T-helper 17 cell (primary cell): ENCODE measurements around the gene DNAJB13. TPM values are rescaled to one million over a fixed set of nuclear protein-coding genes. Genes with fewer than 3 reads are reported as not detected.

Source experiments
- ATAC-seq: fragments of 150-1000 bp; cut with Tn5 transposase; 2 replicates; pipeline ENCODE4 v1.10.0; 2021; ENCODE audit warnings: mild to moderate bottlenecking, moderate library complexity
- DNase-seq, 3 donors: peaks; one replicate each; pipeline versions ENCODE4 v3.0.0 to v3.0.0-alpha.2; 2020 to 2021
- H3K9me3 ChIP-seq: one replicate; pipeline ENCODE4 v1.7.0; 2013; ENCODE audit warnings: low read length, mild to moderate bottlenecking; ENCODE audit not compliant: control insufficient read depth, poor library complexity, severe bottlenecking
- H3K27ac Mint-ChIP-seq: one replicate; pipeline ENCODE4 v1.8.0; 2022; ENCODE audit warnings: mild to moderate bottlenecking, moderate library complexity, mixed read lengths
- H3K27me3 Mint-ChIP-seq: one replicate; pipeline ENCODE4 v1.8.0; 2022; ENCODE audit warnings: mixed read lengths
- H3K36me3 Mint-ChIP-seq: one replicate; pipeline ENCODE4 v1.8.0; 2022; ENCODE audit warnings: low read depth, mixed read lengths
- H3K4me1 Mint-ChIP-seq: one replicate; pipeline ENCODE4 v1.8.0; 2022; ENCODE audit warnings: mild to moderate bottlenecking, mixed read lengths
- H3K4me3 Mint-ChIP-seq: one replicate; pipeline ENCODE4 v1.8.0; 2022; ENCODE audit warnings: mild to moderate bottlenecking, moderate library complexity, mixed read lengths
- total RNA-seq, 4 donors: library from RNA in 2 of 4; stranded (reverse) in 2 of 4; gene quantifications; one replicate each; pipeline ENCODE4 v1.2.3 and lab custom pipeline; 2022 to 2026

DNAJB13 gene
- total RNA-seq, 2 donors from 2014 or later, result 0.40 TPM; not detected in 1

GRCh38 chr11:73958521-73959141 is 7.8 kb downstream of the DNAJB13 start:
- Mint-ChIP-seq H3K4me3 (no peak overlapping the region), H3K27ac (peak overlapping the region; percentile 29), H3K4me1 (peaks cover 9% of the 10 kb centered on the region), H3K36me3 (peaks cover 2% of the 10 kb centered on the region), H3K27me3 (peaks cover 29% of the 10 kb centered on the region)
- ATAC-seq (no peak), DNase-seq (no peak)
- no peaks in the 10 kb centered on the region for H3K9me3 ChIP-seq

GRCh38 chr11:73961321-73961720 is 10.5 kb downstream of the DNAJB13 start:
- no peak overlapping the region for H3K27ac Mint-ChIP-seq
- H3K9me3 ChIP-seq, result no peaks in the 10 kb centered on the region
- ATAC-seq, result no peak
- no peaks in the 10 kb centered on the region for H3K36me3 Mint-ChIP-seq
- H3K27me3 Mint-ChIP-seq, result peaks cover 23% of the 10 kb centered on the region
- no peak for DNase-seq
- H3K4me1 Mint-ChIP-seq, result peaks cover 17% of the 10 kb centered on the region
- H3K4me3 Mint-ChIP-seq, result no peak overlapping the region

- H3K36me3 Mint-ChIP-seq, result no peaks in the 10 kb centered on the region
- H3K4me1 Mint-ChIP-seq, result peaks cover 15% of the 10 kb centered on the region
- H3K4me3 Mint-ChIP-seq, result no peak overlapping the region
- no peak for ATAC-seq
- DNase-seq, result no peak
- peaks cover 14% of the 10 kb centered on the region for H3K27me3 Mint-ChIP-seq
- H3K9me3 ChIP-seq, result no peaks in the 10 kb centered on the region
- no peak overlapping the region for H3K27ac Mint-ChIP-seq
Observed at GRCh38 chr11:73962101-73962705, 11.4 kb downstream of the DNAJB13 start.

- peak overlapping the region; percentile 56 for H3K27ac Mint-ChIP-seq
- H3K9me3 ChIP-seq, result no peaks in the 10 kb centered on the region
Observed at GRCh38 chr11:73963861-73964260, 13.0 kb downstream of the DNAJB13 start.

GRCh38 chr11:73965076-73965763 is 14.4 kb downstream of the DNAJB13 start:
- no peaks in the 10 kb centered on the region for H3K27me3 Mint-ChIP-seq
- peak overlapping the region; percentile 50 for H3K4me3 Mint-ChIP-seq
- DNase-seq (no peak), ATAC-seq (no peak)
- H3K9me3 ChIP-seq, result no peaks in the 10 kb centered on the region
- H3K36me3 Mint-ChIP-seq, result no peaks in the 10 kb centered on the region
- peak overlapping the region; percentile 56 for H3K27ac Mint-ChIP-seq
- peaks cover 32% of the 10 kb centered on the region for H3K4me1 Mint-ChIP-seq

More at GRCh38 chr11:73963861-73964260, 13.0 kb downstream of the DNAJB13 start:
- no peak for ATAC-seq
- H3K36me3 Mint-ChIP-seq, result no peaks in the 10 kb centered on the region
- peaks cover 19% of the 10 kb centered on the region for H3K4me1 Mint-ChIP-seq
- no peaks in the 10 kb centered on the region for H3K27me3 Mint-ChIP-seq
- peak overlapping the region; percentile 81 for H3K4me3 Mint-ChIP-seq
- DNase-seq, result no peak

- peak overlapping the region; percentile 56 for H3K27ac Mint-ChIP-seq
- H3K4me3 Mint-ChIP-seq, result peak overlapping the region; percentile 12
- peaks cover 35% of the 10 kb centered on the region for H3K4me1 Mint-ChIP-seq
- no peaks in the 10 kb centered on the region for H3K9me3 ChIP-seq
- ATAC-seq (no peak), DNase-seq (no peak)
- no peaks in the 10 kb centered on the region for H3K36me3 Mint-ChIP-seq
- H3K27me3 Mint-ChIP-seq, result no peaks in the 10 kb centered on the region
Observed at GRCh38 chr11:73965764-73966121, 14.9 kb downstream of the DNAJB13 start.

GRCh38 chr11:73968356-73968966 is 17.6 kb downstream of the DNAJB13 start:
- peak overlapping the region; percentile 100 for H3K27ac Mint-ChIP-seq
- ATAC-seq (no peak), DNase-seq (no peak)
- no peaks in the 10 kb centered on the region for H3K27me3 Mint-ChIP-seq
- H3K4me3 Mint-ChIP-seq, result peak overlapping the region; percentile 84
- H3K9me3 ChIP-seq, result no peaks in the 10 kb centered on the region
- no peaks in the 10 kb centered on the region for H3K36me3 Mint-ChIP-seq
- peaks cover 52% of the 10 kb centered on the region for H3K4me1 Mint-ChIP-seq

GRCh38 chr11:73969091-73969490 is 18.3 kb downstream of the DNAJB13 start:
- peak overlapping the region; percentile 100 for H3K27ac Mint-ChIP-seq
- no peaks in the 10 kb centered on the region for H3K27me3 Mint-ChIP-seq
- peaks cover 54% of the 10 kb centered on the region for H3K4me1 Mint-ChIP-seq

GRCh38 chr11:73969991-73970800 is 19.4 kb downstream of the DNAJB13 start:
- H3K9me3 ChIP-seq, result no peaks in the 10 kb centered on the region
- Mint-ChIP-seq H3K4me3 (peak overlapping the region; percentile 84), H3K27ac (peak overlapping the region; percentile 100), H3K4me1 (peaks cover 59% of the 10 kb centered on the region), H3K36me3 (peaks cover 5% of the 10 kb centered on the region), H3K27me3 (no peaks in the 10 kb centered on the region)
- no peak for DNase-seq
- ATAC-seq, result peak; percentile 22

More at GRCh38 chr11:73969091-73969490, 18.3 kb downstream of the DNAJB13 start:
- Mint-ChIP-seq H3K36me3 (no peaks in the 10 kb centered on the region), H3K4me3 (peak overlapping the region; percentile 84)
- H3K9me3 ChIP-seq, result no peaks in the 10 kb centered on the region
- DNase-seq (no peak), ATAC-seq (no peak)

GRCh38 chr11:73971175-73971719 is 20.4 kb downstream of the DNAJB13 start:
- no peak for DNase-seq
- H3K27me3 Mint-ChIP-seq, result no peaks in the 10 kb centered on the region
- H3K4me1 Mint-ChIP-seq, result peaks cover 69% of the 10 kb centered on the region
- H3K27ac Mint-ChIP-seq, result peak overlapping the region; percentile 100
- H3K4me3 Mint-ChIP-seq, result peak overlapping the region; percentile 84
- H3K36me3 Mint-ChIP-seq, result peaks cover 10% of the 10 kb centered on the region
- ATAC-seq, result peak; percentile 1
- H3K9me3 ChIP-seq, result no peaks in the 10 kb centered on the region

- ATAC-seq (no peak), DNase-seq (no peak)
- Mint-ChIP-seq H3K4me1 (peaks cover 76% of the 10 kb centered on the region), H3K36me3 (peaks cover 13% of the 10 kb centered on the region), H3K27ac (peak overlapping the region; percentile 100), H3K27me3 (no peaks in the 10 kb centered on the region), H3K4me3 (no peak overlapping the region)
- H3K9me3 ChIP-seq, result no peaks in the 10 kb centered on the region
Observed at GRCh38 chr11:73972187-73972586, 21.4 kb downstream of the DNAJB13 start.

GRCh38 chr11:73972620-73973449 is 22.0 kb downstream of the DNAJB13 start:
- Mint-ChIP-seq H3K27me3 (no peaks in the 10 kb centered on the region), H3K36me3 (peaks cover 13% of the 10 kb centered on the region), H3K4me1 (peaks cover 80% of the 10 kb centered on the region), H3K4me3 (peak overlapping the region; percentile 87), H3K27ac (peak overlapping the region; percentile 100)
- ATAC-seq, result no peak
- no peak for DNase-seq
- H3K9me3 ChIP-seq, result no peaks in the 10 kb centered on the region
